Measurements from ENCODE around the gene MEIS1.
A peak's percentile ranks its signal among the peaks of the same experiment; 100 is the strongest.

Gene MEIS1

GRCh38 chr2:66571918-66572317 lies 137.0 kb downstream of the MEIS1 start:
- no peak for DNase-seq

GRCh38 chr2:66572391-66572790 lies 137.5 kb downstream of the MEIS1 start:
- no peak for DNase-seq

DNA sequence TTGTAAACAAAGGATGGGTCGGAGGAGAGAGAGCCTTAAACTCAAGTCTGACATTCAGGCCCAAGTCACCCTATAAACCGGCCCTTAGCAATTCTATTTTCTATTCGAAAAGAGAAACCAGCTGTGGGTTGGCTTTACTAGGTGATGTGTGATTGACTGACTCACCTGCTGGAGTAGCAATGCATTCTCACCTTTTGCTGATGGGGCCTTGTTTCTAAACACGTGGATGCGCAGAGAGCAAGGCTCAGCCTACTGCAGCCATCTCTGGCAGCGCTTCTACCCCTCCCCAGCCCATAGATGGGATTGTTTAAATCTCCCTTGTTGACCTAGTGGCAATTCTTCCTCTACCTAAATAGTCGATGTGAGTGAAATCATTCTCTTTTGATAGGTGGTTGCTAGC lies 138.5 kb downstream of the MEIS1 start:
- no peak for DNase-seq

GRCh38 chr2:66573821-66574233 lies 138.9 kb downstream of the MEIS1 start:
- DNase-seq = no peak

GRCh38 chr2:66574701-66575624 lies 140.0 kb downstream of the MEIS1 start:
- DNase-seq = peak; percentile 3

GRCh38 chr2:66575625-66576310 lies 140.8 kb downstream of the MEIS1 start:
- no peak for DNase-seq

GRCh38 chr2:66576311-66576560 lies 141.3 kb downstream of the MEIS1 start:
- no peak for DNase-seq

- DNase-seq = no peak
Measured at GRCh38 chr2:66576561-66577320, 141.8 kb downstream of the MEIS1 start.

- DNase-seq = no peak
Measured at GRCh38 chr2:66577321-66578053, 142.6 kb downstream of the MEIS1 start.

- DNase-seq = no peak
Measured at GRCh38 chr2:66578054-66578686, 143.2 kb downstream of the MEIS1 start.

DNA sequence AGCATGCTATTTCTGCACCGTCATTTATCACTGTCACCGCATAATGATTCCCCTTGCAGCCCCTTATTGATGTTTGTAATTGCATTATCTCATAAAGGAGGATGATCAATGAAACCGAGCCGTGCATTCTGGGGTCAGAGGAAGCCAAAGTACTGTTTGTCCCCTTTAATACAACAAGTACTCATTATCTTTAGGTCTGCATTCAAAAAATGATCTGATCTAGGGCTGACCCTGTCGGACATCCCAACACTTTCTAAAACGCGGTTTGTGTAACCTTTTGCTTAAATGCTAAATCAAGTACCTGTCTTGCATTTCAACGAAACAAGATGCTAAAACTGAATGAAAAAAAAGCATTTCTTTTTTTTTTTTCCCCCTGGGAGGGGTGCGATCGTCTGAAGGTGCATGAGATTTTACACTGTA lies 143.8 kb downstream of the MEIS1 start:
- DNase-seq = no peak

- DNase-seq = no peak
Measured at GRCh38 chr2:66579186-66580126, 144.5 kb downstream of the MEIS1 start.

- DNase-seq = no peak
Measured at GRCh38 chr2:66580166-66581049, 145.5 kb downstream of the MEIS1 start.

GRCh38 chr2:66581339-66582103 lies 146.6 kb downstream of the MEIS1 start:
- DNase-seq = no peak

DNA sequence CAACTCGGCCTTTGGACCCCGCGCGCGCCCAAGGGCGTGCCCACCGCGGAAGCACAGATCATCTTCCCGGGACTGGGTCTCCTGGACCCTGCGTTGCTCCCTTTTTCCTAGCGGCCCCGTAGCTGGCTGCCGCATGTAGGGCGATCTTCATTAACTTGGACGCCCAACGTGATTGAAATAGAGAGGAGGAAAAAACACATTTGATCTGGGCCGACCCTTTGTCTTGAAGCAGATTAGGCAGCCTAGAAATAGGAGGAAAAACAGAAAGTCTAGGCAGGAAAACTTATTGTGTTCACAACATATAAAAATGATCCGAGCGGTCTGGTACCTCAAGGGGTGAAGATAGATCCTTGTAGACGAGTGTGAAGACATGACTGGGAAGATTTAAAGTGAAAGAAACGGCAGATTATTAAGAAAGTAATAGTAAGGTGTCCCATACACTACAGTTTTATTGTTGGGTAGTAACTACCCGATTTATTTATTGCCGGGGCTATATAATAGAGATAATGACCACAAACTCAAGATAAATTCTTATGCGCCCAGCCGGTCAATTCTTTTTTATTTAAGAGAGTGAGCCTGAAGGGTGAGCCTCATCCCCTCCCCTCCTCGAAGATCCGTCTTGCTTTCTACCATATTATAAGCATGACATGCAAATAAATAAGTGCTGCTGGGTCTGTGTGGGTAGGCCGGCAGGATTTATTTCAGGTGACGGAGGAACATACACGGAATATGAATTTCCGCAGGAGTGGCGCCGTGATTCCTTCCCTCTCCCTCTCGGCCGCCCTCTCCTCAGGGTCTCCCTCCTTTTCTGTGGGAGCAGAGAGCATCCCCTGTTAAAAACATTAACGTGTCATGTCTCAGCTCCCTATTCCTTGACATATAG lies 147.4 kb downstream of the MEIS1 start:
- DNase-seq = no peak

GRCh38 chr2:66582987-66583880 lies 148.3 kb downstream of the MEIS1 start:
- no peak for DNase-seq

GRCh38 chr2:66583881-66584280 lies 149.0 kb downstream of the MEIS1 start:
- no peak for DNase-seq

Data from CD4-positive, alpha-beta T cell treated with Interleukin-21 for 1 hour (primary cell).